NCI-H345 treated with DMSO at 0.1 percent for 48 hours (cell line): ENCODE data around the gene COL4A2.

Experiments
- DNase-seq: peaks from one replicate; lab custom pipeline; 2025; ENCODE audit not compliant: unreplicated experiment; lab: John Stamatoyannopoulos, UW

COL4A2 gene

GRCh38 chr13:110432522-110432921 is 125.4 kb downstream of the COL4A2 start:
- no peak for DNase-seq

- DNase-seq: no peak
Observed at GRCh38 chr13:110433014-110433413, 125.9 kb downstream of the COL4A2 start.

- DNase-seq: no peak
Observed at GRCh38 chr13:110434629-110435028, 127.5 kb downstream of the COL4A2 start.

GRCh38 chr13:110435331-110435730 is 128.2 kb downstream of the COL4A2 start:
- DNase-seq: no peak

- DNase-seq: no peak
Observed at GRCh38 chr13:110436276-110436675, 129.2 kb downstream of the COL4A2 start.

GRCh38 chr13:110436786-110437370 is 129.8 kb downstream of the COL4A2 start:
- no peak for DNase-seq

GRCh38 chr13:110438211-110438610 is 131.1 kb downstream of the COL4A2 start:
- no peak for DNase-seq

GRCh38 chr13:110438776-110439175 is 131.7 kb downstream of the COL4A2 start:
- no peak for DNase-seq

- no peak for DNase-seq
Observed at GRCh38 chr13:110440946-110441731, 134.1 kb downstream of the COL4A2 start.

GRCh38 chr13:110442930-110443621 is 136.0 kb downstream of the COL4A2 start:
- DNase-seq: no peak

GRCh38 chr13:110443622-110444225 is 136.6 kb downstream of the COL4A2 start:
- DNase-seq: no peak

- no peak for DNase-seq
Observed at GRCh38 chr13:110444226-110444653, 137.2 kb downstream of the COL4A2 start.

GRCh38 chr13:110445183-110445582 is 138.1 kb downstream of the COL4A2 start:
- DNase-seq: no peak

GRCh38 chr13:110445722-110446574 is 138.9 kb downstream of the COL4A2 start:
- DNase-seq: no peak

- DNase-seq: no peak
Observed at GRCh38 chr13:110446575-110446890, 139.4 kb downstream of the COL4A2 start.

- no peak for DNase-seq
Observed at GRCh38 chr13:110447058-110447511, 140.0 kb downstream of the COL4A2 start.

GRCh38 chr13:110447801-110448200 is 140.7 kb downstream of the COL4A2 start:
- DNase-seq: no peak

GRCh38 chr13:110448230-110448629 is 141.1 kb downstream of the COL4A2 start:
- DNase-seq: no peak

- no peak for DNase-seq
Observed at GRCh38 chr13:110448677-110449076, 141.6 kb downstream of the COL4A2 start.

- no peak for DNase-seq
Observed at GRCh38 chr13:110449219-110450015, 142.3 kb downstream of the COL4A2 start.
